ENCODE data around the gene TMEM86B. TPM values are rescaled to one million over a fixed set of nuclear protein-coding genes. Genes with fewer than 3 reads are reported as not detected.
"Not testable (repeated sequence)": the region's sequence is repeated elsewhere in the genome, so short reads cannot be mapped to it uniquely, and the experiment has no call there.

TMEM86B gene
- total RNA-seq, 1 donor from 2014 or later: 7.7 TPM

DNA sequence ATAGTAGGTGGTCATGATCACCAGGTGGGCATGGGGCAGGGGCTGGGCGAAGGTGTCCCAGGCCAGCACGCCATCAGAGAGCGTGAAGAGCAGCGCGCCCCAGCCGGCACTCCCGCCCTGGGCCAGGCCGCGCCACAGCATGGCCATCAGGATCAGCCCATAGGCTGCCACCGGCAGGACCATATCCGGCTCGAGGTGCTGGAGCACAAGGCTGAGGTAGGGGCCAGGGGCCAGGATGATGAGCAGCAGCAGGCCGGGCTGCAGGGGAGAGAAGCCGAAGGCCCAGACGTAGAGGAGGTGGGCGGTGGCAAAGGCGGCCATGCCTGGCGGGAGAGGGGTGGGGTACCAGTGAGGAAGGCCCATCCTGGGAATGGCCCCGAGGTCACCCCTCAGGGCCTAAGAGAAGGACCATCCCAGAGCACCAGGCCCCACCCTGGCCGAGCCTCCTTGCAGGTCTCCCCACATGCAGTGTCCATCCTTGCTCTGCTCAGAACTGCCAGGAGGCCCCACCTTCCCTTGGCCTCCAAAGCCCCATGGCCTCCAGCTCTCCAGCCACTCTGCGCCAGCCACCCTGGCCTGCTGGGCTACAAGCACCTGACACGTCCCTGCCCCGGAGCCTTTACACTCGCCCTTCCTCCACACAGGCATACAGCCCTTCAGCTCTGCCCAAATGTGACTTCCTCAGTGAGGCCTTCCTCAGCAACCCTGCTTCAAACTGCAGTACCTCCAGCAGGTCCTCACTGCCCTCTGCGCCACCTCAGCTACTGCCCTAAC, 1.1 kb downstream of the TMEM86B start:
- H3K4me3 Mint-ChIP-seq: no peak overlapping the region
- no peak overlapping the region for H3K27ac Mint-ChIP-seq
- peaks cover 42% of the 10 kb centered on the region for H3K36me3 Mint-ChIP-seq (ENCODE audit: low read depth)
- no peaks in the 10 kb centered on the region for H3K4me1 Mint-ChIP-seq
- H3K9me3 Mint-ChIP-seq: no peaks in the 10 kb centered on the region
- no peak for DNase-seq
- no peaks in the 10 kb centered on the region for H3K27me3 Mint-ChIP-seq
- intact Hi-C loops (cut with micrococcal nuclease): no loop called here

DNA sequence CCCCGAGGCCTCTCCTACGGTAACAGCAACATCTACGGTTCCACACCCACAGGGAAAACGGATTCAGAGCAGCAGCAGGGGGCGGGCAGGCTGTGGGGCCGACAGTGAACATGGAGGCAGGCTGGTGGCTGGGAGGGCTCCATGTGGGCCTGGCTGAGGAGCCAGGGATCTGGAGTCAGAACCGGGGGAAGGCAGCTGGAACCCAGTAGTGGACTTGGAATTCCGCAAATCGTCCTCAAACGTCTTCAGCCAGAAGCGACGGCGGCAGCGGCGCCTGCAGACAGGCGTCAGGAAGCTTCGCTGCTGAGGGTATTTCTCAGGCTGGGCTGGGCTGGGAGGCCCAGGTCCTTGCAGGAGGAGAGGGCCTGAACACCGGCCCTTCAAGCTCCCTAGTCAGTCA, 1.8 kb downstream of the TMEM86B start:
- Mint-ChIP-seq H3K4me1 (no peaks in the 10 kb centered on the region), H3K27me3 (no peaks in the 10 kb centered on the region), H3K36me3 (ENCODE audit: low read depth) (peaks cover 36% of the 10 kb centered on the region), H3K9me3 (no peaks in the 10 kb centered on the region), H3K27ac (peak overlapping the region; percentile 4), H3K4me3 (no peak overlapping the region)
- no peak for DNase-seq
- intact Hi-C loops (cut with micrococcal nuclease): no loop called here

DNA sequence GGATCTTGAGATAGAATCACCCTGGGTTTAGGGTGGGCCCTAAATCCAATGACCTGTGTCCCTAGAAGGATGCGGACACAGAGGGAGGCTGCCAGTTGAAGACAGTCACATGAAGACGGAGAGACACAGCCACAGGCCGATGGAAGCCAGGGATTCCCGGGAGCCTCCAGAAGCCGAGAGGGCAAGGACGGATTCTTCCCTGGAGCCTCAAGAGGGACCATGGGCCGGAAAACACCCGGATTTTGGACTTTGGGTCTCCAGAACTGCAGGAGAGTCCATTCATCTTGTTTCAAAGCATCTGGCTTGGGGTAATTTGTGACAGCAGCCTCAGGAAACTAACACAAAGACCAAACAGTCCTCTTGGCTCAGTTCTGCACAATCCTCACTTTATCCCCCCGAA, 2.3 kb downstream of the TMEM86B start:
- no peaks in the 10 kb centered on the region for H3K27me3 Mint-ChIP-seq
- H3K36me3 Mint-ChIP-seq (ENCODE audit: low read depth): peaks cover 39% of the 10 kb centered on the region
- H3K4me3 Mint-ChIP-seq: no peak overlapping the region
- H3K27ac Mint-ChIP-seq: no peak overlapping the region
- no peaks in the 10 kb centered on the region for H3K9me3 Mint-ChIP-seq
- intact Hi-C loops (cut with micrococcal nuclease): no loop called here
- DNase-seq: no peak
- H3K4me1 Mint-ChIP-seq: peaks cover 2% of the 10 kb centered on the region

DNA sequence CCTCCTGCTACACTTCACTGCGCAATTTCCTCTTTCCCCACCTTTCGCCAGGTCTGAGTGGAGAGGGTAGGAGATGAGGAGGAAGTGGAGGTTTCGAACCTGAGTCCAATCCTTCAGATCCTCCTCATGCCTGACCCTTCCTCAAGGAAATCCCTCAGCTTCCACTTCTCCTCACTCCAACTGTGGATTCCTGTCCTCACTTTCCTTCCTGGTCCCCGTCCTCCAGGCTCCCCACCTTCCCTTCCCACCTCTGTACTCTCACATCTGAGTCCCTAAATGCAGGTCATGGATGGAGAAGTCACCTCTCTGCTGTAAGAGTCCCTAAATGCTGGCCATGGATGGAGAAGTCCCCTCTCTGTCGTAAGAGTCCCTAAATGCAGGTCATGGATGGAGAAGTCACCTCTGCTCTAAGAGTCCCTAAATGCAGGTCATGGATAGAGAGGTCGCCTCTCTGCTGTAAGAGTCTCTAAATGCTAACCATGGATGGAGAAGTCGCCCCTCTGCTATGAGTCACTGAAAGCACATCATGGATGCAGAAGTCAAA, 3.1 kb downstream of the TMEM86B start:
- DNase-seq: no peak
- Mint-ChIP-seq H3K9me3 (no peaks in the 10 kb centered on the region), H3K27me3 (no peaks in the 10 kb centered on the region), H3K36me3 (ENCODE audit: low read depth) (peaks cover 42% of the 10 kb centered on the region), H3K27ac (peak overlapping the region; percentile 22), H3K4me3 (no peak overlapping the region), H3K4me1 (peaks cover 2% of the 10 kb centered on the region)
- intact Hi-C loops (cut with micrococcal nuclease): no loop called here

DNA sequence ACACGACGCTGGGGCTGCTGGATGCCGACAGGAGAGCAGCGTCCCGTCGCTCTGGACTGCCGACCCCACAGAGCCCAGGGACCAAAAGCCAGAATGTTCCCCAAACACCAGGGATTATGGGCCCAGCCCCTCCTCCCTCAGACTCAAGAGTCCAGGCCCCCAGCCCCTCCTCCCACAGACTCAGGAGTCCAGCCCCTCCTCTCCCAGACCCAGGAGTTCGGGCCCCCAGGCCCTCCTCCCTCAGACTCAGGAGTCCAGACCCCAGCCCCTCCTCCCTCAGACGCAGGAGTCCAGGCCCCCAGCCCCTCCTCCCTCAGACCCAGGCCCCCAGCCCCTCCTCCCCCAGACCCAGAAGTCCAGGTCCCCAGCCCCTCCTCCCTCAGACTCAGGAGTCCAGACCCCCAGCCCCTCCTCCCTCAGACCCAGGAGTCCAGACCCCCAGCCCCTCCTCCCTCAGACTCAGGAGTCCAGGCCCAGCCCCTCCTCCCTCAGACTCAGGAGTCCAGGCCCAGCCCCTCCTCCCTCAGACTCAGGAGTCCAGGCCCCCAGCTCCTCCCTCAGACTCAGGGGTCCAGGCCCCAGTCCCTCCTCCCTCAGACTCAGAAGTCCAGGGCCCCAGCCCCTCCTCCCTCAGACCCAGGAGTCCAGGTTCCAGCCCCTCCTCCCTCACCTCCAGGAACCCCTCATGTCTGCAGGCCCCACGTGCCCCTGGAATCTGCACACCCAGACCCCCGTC, 3.7 kb downstream of the TMEM86B start:
- H3K9me3 Mint-ChIP-seq; DNase-seq; H3K27me3 Mint-ChIP-seq; intact Hi-C loops (cut with micrococcal nuclease); H3K4me3 Mint-ChIP-seq; H3K4me1 Mint-ChIP-seq: not testable (repeated sequence)
- Mint-ChIP-seq H3K36me3 (ENCODE audit: low read depth) (peaks cover 44% of the 10 kb centered on the region), H3K27ac (peak overlapping the region; percentile 22)

DNA sequence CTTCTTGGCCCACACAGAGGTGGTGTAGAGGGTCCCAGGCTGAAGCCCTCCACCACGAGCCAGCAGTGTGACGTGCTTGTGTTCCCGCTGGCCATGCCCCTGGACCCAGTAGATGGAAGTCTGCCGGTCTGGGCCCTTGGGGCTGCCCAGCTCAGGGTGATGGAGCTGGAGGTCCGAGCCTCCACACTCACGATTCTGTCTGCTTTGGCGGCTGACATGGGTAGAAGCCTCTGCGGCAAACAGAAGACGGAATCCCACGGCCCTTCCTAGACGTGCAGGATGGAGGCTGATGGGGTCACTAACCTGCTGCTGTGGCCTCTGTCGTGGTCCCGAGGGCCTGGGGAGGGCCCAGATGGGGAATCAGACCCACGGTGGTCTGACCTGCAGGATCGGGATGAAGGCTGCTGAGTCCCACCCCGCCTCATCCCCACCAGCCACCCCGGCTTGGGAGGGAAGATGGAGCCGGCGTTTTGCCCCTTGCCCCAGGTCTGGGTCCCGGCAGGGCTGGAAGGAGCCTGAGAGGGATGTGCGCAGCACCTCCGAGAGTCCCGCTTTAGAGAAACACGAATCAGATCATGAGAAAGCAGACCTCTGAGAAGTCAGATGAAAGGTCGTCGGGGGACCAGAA, 4.4 kb downstream of the TMEM86B start:
- H3K4me3 Mint-ChIP-seq: no peak overlapping the region
- peaks cover 42% of the 10 kb centered on the region for H3K36me3 Mint-ChIP-seq (ENCODE audit: low read depth)
- H3K4me1 Mint-ChIP-seq: peaks cover 2% of the 10 kb centered on the region
- H3K27me3 Mint-ChIP-seq: no peaks in the 10 kb centered on the region
- no peaks in the 10 kb centered on the region for H3K9me3 Mint-ChIP-seq
- no peak overlapping the region for H3K27ac Mint-ChIP-seq
- intact Hi-C loops (cut with micrococcal nuclease): no loop called here
- no peak for DNase-seq

DNA sequence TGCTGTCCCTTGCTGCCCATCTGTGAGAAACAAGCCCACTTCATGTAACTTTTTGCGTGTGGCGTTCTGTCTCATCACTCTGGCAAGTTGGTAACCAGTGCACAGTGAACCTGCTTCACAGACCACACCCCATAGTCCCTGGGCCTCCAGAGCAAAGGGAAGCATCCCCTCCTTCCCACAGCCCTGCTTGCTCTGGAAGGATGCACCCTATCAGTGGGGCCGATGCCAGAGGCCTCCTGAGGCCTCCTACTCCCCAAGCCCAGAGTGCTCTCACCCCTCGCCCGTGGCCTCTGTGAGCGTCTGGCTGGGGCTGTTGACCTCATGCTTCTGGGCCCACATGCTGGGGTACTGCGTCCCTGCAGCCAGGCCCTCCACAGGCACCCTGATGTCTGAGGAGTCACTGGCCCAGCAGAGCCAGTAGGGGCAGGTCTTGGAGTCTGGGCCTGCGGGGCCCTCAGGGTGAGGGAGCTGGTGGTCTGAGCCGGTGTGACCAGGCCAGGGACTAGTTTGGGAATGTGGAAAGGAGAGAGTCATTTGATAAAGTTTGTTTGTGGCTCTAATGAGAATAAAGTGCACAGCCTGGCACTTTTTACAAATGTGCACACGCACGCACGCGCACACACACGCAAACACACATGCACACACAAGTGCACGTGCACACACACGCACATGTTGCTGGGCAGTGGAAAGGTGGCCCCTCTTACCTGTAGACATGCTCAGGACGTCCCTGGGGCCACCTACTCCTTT, 5.1 kb downstream of the TMEM86B start:
- H3K9me3 Mint-ChIP-seq: no peaks in the 10 kb centered on the region
- intact Hi-C loops (cut with micrococcal nuclease): no loop called here
- DNase-seq: no peak

DNA sequence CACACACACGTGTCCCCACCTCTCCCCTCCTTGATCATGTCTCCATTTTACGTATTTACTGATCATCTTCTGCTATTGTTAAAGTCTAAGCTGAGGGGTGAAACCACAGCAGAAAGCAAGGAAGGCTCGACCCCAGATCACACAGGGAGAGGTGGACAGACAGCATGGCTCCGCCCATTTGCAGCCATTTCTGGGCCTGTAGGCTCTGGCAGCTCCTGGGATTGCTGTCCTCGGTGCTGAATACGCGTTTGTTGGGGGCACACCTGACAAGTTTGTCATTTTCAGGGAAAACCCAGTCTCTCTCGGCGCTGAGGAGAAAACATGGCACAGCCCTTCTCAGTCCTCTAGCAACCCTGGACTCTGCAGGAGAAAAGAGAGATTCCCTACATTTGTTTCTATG, 8.0 kb downstream of the TMEM86B start:
- H3K4me1 Mint-ChIP-seq: peaks cover 16% of the 10 kb centered on the region
- peaks cover 8% of the 10 kb centered on the region for H3K9me3 Mint-ChIP-seq
- H3K27me3 Mint-ChIP-seq: peaks cover 8% of the 10 kb centered on the region
- DNase-seq: no peak
- no peak overlapping the region for H3K4me3 Mint-ChIP-seq
- intact Hi-C loops (cut with micrococcal nuclease): no loop called here
- peaks cover 21% of the 10 kb centered on the region for H3K36me3 Mint-ChIP-seq (ENCODE audit: low read depth)
- no peak overlapping the region for H3K27ac Mint-ChIP-seq

More for the DNA sequence above, 5.1 kb downstream of the TMEM86B start:
- Mint-ChIP-seq H3K4me3 (no peak overlapping the region), H3K36me3 (ENCODE audit: low read depth) (peaks cover 38% of the 10 kb centered on the region), H3K27me3 (no peaks in the 10 kb centered on the region), H3K4me1 (peaks cover 2% of the 10 kb centered on the region), H3K27ac (no peak overlapping the region)

DNA sequence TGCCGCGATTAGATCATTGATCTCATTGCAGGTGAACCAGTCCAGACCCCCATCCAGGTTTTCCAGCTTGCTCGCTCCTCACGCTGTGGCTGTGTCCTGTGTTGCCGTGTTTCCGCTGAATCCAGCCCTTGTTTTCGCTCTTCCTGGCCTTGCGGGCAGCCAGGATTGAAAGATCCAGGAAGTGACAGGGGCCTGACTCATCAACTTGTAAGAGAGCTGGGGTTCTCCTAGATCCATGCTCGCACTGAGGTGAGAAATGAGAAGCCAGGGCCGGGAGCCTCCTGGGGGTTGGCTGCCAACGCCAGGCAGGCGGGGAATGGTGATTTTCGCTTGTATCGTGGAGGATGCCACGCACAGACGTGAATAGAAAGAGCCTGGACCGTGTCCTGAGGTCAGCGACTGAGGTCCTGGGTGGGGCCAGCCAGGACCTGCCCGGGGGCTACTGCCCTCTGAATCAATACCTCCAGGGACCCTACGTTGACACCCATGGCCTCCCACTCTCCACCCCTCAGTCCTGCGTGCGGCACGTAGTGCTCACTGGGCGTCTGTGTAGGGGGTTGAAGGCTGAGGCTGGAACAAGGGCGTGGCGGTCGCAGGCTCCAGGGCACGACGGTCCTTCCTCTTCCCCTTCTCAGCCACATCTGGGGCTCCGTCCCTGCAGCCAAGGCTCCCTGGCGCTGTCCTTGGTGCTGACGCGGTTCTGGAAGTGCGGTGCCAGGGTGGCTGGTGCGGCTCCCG, 11.9 kb downstream of the TMEM86B start:
- Mint-ChIP-seq H3K4me3 (peak overlapping the region; percentile 68), H3K27ac (peak overlapping the region; percentile 74), H3K36me3 (ENCODE audit: low read depth) (peaks cover 14% of the 10 kb centered on the region), H3K9me3 (peaks cover 17% of the 10 kb centered on the region), H3K4me1 (peaks cover 16% of the 10 kb centered on the region), H3K27me3 (peaks cover 15% of the 10 kb centered on the region)
- intact Hi-C loops (cut with micrococcal nuclease): loop anchor here (1.0 kb wide), 1 partner anchor 43 kb away; the partner anchor contains the start of gene PPP6R1
- DNase-seq: peak; percentile 89

DNA sequence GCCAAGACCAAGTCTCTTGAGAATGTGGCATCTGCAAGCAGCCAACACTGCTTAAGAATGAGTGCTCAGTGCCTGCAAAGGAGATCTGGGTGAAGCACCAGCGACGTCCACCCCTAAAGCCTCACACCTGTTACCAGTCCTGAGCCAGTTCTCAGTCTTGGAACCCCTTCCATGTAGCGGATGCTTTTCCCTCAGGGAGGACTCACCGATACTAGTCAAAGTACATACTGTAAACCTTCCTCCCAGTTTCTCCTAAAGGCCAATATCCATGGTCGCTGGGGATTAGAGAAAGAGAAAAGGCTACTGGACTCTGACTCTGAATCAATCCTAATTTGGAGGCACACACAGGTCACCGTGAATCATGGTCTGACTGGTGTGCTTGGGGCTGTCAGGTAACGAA, 15.0 kb downstream of the TMEM86B start:
- no peak for DNase-seq
- H3K27me3 Mint-ChIP-seq: peaks cover 23% of the 10 kb centered on the region
- intact Hi-C loops (cut with micrococcal nuclease): no loop called here
- H3K27ac Mint-ChIP-seq: no peak overlapping the region
- no peaks in the 10 kb centered on the region for H3K36me3 Mint-ChIP-seq (ENCODE audit: low read depth)
- peaks cover 14% of the 10 kb centered on the region for H3K4me1 Mint-ChIP-seq
- peaks cover 17% of the 10 kb centered on the region for H3K9me3 Mint-ChIP-seq
- no peak overlapping the region for H3K4me3 Mint-ChIP-seq

DNA sequence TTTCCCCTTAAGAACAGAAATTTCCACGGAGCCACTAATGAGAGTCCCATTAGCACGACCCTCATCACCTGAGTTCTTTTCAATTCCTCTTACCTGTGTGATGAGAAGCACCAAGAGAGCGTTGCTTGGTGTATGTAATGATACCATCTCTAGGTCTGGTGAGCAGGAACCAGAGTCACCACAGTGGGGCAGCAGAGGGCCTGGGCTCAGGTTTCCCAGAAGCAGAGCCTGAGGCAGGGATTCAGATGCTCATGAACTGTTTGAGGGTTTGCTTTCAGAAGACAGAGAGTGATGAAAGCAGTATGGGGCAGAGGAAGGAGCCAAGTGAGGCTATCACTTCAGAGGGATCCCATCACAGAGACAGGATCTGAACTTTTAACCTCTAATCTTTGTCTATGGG, 16.1 kb downstream of the TMEM86B start:
- no peak overlapping the region for H3K4me3 Mint-ChIP-seq

DNA sequence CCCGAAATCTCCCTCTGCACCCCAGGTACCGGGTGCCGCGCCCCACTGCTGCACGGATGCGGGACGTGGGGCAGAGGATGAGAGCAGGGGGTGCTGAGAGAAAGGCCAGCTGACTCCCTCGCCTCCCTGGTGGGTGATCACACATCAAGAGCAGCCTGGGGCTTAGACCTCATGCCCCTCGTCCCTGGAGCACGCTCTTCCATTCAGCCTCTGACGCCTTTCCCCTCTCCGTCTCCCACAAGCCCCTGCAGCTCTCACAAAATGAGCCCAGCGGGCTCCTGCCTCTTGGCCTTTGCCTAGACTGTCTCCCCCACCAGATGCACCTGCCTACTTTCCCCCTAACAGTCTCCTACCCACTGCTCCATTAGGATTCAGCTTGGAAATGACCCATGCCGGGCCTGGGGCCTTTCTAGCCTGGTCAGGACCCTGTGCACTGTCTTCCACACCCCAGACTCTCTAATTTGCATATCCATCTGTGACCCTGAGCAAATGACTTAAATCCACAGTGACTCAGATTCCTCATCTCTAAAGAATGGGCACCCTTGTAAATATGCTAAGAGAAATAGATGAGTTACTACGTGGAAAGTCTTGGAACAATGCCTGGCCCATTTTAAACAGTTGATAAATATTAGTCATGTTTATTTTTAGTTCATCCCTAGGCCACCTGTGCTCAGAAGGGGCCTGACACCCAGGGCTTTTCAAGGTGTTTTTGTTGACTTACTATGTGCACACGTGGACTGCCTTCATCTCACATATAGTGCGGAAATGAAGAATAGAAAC, 18.7 kb downstream of the TMEM86B start:
- no peak for DNase-seq
- Mint-ChIP-seq H3K36me3 (ENCODE audit: low read depth) (no peaks in the 10 kb centered on the region), H3K4me1 (peaks cover 3% of the 10 kb centered on the region), H3K4me3 (no peak overlapping the region), H3K27ac (no peak overlapping the region), H3K9me3 (peaks cover 8% of the 10 kb centered on the region), H3K27me3 (peaks cover 23% of the 10 kb centered on the region)
- intact Hi-C loops (cut with micrococcal nuclease): no loop called here

More for the DNA sequence above, 16.1 kb downstream of the TMEM86B start:
- H3K27ac Mint-ChIP-seq: no peak overlapping the region
- peaks cover 17% of the 10 kb centered on the region for H3K9me3 Mint-ChIP-seq
- H3K27me3 Mint-ChIP-seq: peaks cover 23% of the 10 kb centered on the region
- H3K36me3 Mint-ChIP-seq (ENCODE audit: low read depth): no peaks in the 10 kb centered on the region
- intact Hi-C loops (cut with micrococcal nuclease): no loop called here
- DNase-seq: peak; percentile 77
- peaks cover 14% of the 10 kb centered on the region for H3K4me1 Mint-ChIP-seq

Data from activated CD4-positive, alpha-beta T cell treated with anti-CD3 and anti-CD28 coated beads, Interleukin-2, amount 10 ng/mL, durations not matched to agents 24 days and 14 days (primary cell).